CD4-positive, alpha-beta T cell treated with Interleukin-15 for 1 hour (primary cell): Measurements from ENCODE around the gene TFCP2L1.
"Not testable (repeated sequence)": the region's sequence is repeated elsewhere in the genome, so short reads cannot be mapped to it uniquely, and the experiment has no call there.

ENCODE experiments used
- DNase-seq: peaks from one replicate; pipeline ENCODE4 v3.0.0-alpha.2; 2020

The TFCP2L1 gene

GRCh38 chr2:121242175-121242875 is 42.7 kb downstream of the TFCP2L1 start:
- DNase-seq: no peak

GRCh38 chr2:121241466-121241865 is 43.5 kb downstream of the TFCP2L1 start:
- no peak for DNase-seq

- DNase-seq: no peak
Observed at GRCh38 chr2:121240436-121240835, 44.6 kb downstream of the TFCP2L1 start.

GRCh38 chr2:121239969-121240368 is 45.0 kb downstream of the TFCP2L1 start:
- DNase-seq: no peak

GRCh38 chr2:121239471-121239870 is 45.5 kb downstream of the TFCP2L1 start:
- DNase-seq: no peak

- no peak for DNase-seq
Observed at GRCh38 chr2:121238828-121239227, 46.2 kb downstream of the TFCP2L1 start.

GRCh38 chr2:121237980-121238665 is 46.9 kb downstream of the TFCP2L1 start:
- DNase-seq: no peak

- DNase-seq: no peak
Observed at GRCh38 chr2:121237336-121237979, 47.5 kb downstream of the TFCP2L1 start.

GRCh38 chr2:121236650-121237180 is 48.3 kb downstream of the TFCP2L1 start:
- DNase-seq: no peak

GRCh38 chr2:121236101-121236640 is 48.8 kb downstream of the TFCP2L1 start:
- no peak for DNase-seq

GRCh38 chr2:121235542-121235941 is 49.5 kb downstream of the TFCP2L1 start:
- no peak for DNase-seq

GRCh38 chr2:121234791-121235190 is 50.2 kb downstream of the TFCP2L1 start:
- DNase-seq: no peak

GRCh38 chr2:121234144-121234543 is 50.9 kb downstream of the TFCP2L1 start:
- DNase-seq: no peak

GRCh38 chr2:121233486-121234110 is 51.4 kb downstream of the TFCP2L1 start:
- no peak for DNase-seq

- DNase-seq: no peak
Observed at GRCh38 chr2:121232626-121233265, 52.3 kb downstream of the TFCP2L1 start.

GRCh38 chr2:121231385-121232000 is 53.5 kb downstream of the TFCP2L1 start:
- DNase-seq: no peak

- no peak for DNase-seq
Observed at GRCh38 chr2:121228521-121228920, 56.5 kb downstream of the TFCP2L1 start.

GRCh38 chr2:121227381-121228144 is 57.4 kb downstream of the TFCP2L1 start:
- DNase-seq: not testable (repeated sequence)

GRCh38 chr2:121225681-121226080 is 59.3 kb downstream of the TFCP2L1 start:
- DNase-seq: not testable (repeated sequence)

- DNase-seq: no peak
Observed at GRCh38 chr2:121220995-121221394, 64.0 kb downstream of the TFCP2L1 start.

GRCh38 chr2:121219866-121220265 is 65.1 kb downstream of the TFCP2L1 start:
- DNase-seq: no peak
